HG02943 (cell line): ENCODE data around the gene SLC6A18.
"Not testable (repeated sequence)": the region's sequence is repeated elsewhere in the genome, so short reads cannot be mapped to it uniquely, and the experiment has no call there.

Experiments
- ATAC-seq: cut with Tn5 transposase; IDR thresholded peaks from one replicate; pipeline ENCODE4 v1.9.1; 2021; ENCODE audit warnings: mild to moderate bottlenecking, low read depth, moderate library complexity; ENCODE audit not compliant: unreplicated experiment

SLC6A18 gene

DNA sequence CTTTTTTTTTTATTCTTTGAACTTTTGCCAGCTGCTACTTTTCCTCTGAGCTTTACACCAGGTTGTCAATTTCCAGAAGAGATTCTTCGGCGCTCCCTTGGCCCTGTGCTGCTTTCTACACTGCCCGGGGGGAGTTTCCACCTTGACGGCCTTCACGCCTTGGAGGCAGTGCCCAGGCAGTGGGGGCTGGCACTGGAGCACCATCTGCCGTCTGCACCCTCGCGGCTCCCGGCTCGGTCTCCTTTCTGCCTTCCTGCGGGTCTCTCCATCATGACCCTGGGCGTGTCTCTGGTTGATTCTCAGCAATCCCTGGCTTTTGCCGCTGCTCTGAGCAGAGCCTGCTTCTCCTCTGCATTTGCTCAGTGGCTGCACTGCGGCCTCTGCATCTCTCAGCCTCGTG lies 2.9 kb downstream of the SLC6A18 start:
- ATAC-seq, result no peak

DNA sequence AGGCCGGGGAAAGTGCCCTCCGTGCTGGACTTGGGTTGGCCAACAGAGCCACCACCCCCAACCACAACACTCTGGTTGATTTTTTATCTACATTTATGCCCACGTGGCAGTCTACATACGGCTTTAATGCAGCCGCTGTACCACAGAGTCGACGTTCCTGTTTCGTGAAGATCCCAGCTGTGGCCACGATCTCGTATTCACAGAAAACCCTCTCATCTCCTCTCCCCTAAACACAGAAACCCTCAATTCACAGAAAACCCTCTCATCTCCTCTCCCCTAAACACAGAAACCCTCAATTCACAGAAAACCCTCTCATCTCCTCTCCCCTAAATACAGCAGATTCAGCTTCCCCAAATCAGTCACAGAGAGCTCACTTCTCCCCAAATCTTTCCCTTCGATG lies 3.8 kb downstream of the SLC6A18 start:
- not testable (repeated sequence) for ATAC-seq

DNA sequence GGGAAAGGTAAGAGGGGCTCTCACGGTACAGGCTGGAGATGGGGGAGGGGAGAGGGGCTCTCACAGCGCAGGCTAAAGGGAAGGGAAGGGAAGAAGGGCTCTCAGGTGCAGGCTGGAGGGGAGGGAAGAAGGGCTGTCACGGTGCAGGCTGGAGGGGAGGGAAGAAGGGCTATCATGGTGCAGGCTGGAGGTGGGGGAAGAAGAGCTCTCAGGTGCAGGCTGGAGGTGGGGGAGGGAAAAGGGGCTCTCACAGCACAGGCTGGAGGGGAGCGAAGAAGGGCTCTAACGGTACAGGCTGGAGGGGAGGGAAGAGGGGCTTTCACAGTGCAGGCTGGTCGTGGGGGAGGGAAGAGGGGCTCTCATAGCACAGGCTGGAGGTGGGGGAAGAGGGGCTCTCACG lies 4.6 kb downstream of the SLC6A18 start:
- ATAC-seq, result no peak

DNA sequence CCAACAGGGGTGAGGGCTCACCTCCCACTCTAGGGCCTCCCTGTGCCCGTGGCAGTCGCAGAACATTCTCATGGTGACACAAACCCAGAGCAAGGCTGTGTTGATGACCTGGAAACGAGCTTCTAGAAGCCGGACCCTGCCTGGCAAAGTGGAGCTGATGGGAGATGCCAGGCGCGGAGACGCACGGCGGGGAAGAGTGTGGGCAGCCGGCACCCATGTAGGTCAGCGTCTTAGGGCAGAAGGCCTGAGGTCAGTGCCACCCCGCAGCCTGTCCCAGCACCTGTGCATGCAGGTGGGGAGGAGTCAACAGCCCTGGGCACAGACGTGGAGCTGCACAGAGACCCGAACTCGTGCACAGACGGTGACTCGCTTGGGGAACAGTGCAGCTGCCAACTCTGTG lies 5.4 kb downstream of the SLC6A18 start:
- no peak for ATAC-seq

DNA sequence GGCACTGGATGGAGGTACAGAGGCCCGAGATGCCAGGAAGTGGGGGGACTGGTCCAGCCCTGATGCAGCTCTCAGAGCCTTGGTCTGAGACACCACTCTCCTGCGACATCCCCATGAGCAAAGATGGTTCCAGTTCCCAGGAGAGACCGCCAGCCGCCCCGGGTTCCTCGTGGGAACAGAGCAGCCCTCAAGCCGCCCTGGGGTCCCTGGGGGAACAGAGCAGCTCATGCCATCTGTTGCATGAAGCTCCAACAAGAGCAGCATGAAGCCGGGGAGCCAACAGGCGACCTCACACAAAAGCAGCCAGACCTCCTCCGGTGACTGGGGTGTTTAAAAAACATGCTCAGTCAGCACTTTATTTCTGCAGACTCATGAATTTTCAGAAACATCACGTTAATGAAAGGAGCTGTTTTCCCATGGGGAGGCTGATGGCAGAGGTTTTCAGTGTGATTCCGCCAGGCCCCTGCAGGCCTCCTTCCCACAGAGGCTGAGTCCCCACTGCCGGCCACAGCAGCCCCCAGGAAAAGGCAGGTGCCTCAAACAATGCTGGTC lies 6.2 kb downstream of the SLC6A18 start:
- ATAC-seq, result no peak

DNA sequence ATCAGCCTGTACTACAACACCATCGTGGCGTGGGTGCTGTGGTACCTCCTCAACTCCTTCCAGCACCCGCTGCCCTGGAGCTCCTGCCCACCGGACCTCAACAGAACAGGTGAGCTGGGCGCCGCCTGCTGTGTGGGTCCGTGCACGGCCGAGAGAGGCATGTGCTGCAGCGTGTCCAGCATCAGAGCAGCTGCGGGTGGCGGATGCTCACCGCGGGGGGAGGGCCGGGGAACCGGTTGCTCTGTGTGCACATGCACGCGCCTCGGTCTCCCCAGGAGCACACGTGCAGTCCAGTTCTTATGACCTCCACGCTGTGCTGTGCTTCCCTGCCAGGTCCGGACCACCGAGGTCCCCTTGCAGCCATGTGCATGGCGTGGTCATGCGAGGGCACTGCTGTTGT lies 7.6 kb downstream of the SLC6A18 start:
- no peak for ATAC-seq

DNA sequence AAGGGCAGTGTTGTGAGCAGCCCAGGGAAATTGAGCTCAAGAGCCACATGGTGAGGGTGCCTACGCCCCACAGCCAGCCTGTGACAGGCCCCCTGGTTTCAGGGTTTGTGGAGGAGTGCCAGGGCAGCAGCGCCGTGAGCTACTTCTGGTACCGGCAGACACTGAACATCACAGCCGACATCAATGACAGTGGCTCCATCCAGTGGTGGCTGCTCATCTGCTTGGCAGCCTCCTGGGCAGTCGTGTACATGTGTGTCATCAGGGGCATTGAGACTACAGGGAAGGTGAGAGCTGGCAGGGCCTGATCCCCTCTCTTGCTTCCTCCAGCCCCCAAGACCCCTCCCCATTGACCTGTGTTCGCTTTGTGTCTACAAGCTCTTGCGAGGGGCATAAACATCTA lies 10.2 kb downstream of the SLC6A18 start:
- ATAC-seq, result no peak

DNA sequence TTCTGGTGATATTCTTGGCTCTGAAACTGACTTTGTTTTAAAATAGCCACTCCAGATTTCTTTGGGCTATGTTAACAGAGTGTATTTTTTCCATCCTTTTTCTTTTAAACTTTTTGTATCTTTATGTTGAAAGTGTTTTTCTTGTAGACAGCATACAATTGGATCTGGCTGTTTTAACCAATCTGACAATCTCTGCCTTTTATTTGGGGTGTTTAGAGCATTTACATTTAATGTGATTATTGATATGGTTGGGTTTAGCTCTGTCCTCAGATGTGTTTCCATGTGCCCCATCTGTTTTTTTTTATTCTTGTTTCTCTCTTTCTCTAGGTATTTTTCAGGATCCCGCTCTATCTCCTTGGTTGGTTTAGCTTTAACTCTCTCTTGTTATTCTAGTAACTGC lies 10.7 kb downstream of the SLC6A18 start:
- ATAC-seq, result no peak

DNA sequence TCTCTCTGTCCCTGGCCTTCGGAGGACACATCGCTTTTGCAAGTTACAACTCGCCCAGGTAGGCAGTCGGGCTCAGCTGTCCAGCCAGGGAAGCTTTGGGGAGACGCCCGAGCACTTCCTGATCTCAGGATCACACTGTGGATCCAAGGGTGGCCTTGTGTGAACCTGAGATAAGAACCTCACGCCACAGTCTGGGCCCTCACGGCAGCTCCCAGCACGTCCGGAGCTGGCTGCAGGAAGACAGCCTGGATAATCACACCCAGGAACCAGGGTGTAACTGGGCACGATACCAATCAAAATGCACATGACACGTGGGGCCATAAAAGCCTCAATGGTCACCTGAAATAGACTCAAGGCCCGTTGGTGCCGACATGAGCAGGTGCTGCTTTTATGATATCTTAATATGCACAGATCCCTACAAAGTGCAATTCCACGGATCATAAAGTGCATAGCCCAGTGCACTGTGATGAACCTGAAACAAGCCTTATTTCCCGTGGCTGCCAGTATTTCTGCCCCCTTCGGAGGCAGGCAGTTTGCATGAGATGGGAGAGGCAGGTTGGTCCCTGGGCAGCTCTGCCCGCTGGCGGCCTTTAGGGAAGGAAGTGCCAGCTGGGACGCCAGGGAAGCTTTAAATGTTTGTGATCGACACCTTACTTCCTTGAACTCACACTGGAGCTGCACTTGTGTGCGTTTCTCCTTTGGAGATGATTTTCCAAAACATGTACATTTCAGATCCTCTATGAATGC lies 14.5 kb downstream of the SLC6A18 start:
- ATAC-seq, result no peak

DNA sequence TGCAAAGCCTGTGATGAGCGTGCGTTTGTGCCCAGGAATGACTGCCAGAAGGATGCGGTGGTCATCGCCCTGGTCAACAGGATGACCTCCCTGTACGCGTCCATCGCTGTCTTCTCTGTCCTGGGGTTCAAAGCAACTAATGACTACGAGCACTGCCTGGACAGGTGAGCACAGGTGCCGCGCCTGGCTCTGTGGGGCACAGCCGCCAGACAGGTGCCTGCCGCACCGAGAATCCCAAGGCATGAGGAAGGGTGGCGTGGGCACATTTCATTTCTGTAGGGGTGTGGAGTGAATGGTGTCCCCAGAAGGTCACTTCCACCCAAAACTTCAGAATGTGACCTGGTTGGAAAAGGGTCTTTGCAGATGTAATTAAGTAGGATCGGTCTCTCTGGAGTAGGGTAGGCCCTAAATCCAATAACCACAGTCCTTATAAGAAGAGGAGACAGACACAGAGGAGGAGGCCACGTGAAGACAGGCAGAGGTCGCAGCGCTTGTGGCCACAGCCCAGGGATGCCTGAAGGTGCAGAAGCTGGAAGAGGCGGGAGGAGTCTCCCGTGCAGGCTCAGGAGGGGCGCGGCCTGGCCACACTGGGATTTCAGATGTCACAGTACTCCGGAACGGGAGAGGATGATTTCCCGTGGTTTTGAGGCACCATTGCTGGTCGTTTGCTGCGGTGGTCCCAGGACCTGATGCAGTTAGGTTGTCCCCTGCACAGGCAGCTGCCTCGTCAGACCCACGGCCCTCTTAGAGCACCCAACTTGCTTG lies 15.5 kb downstream of the SLC6A18 start:
- no peak for ATAC-seq

DNA sequence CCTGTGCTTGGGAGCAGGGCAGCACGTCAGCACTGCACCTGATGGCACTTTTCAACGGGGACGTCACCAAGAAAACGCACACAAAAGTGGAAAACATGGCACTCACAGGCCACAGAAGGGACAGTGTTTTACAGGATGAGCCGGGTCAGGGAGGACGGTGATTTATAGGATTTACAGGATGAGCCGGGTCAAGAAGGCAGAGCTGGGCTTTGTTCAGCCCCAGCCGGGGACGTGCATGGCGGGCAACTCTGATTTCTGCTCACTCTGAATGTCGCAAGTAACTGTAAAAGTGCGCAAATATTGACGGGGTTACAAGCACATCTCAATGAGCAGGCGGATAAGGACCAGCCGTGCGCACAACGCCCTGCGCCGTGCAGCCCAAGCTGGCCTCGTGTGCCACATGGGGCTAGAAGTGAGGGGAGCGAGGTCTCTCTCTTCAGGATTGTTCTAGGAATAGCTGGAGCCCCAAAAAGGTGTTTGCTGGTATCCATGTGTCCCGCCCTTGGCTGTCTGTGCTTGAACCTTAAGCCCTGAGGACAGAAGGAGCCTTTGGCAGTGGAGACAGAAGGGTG lies 16.4 kb downstream of the SLC6A18 start:
- ATAC-seq, result no peak

DNA sequence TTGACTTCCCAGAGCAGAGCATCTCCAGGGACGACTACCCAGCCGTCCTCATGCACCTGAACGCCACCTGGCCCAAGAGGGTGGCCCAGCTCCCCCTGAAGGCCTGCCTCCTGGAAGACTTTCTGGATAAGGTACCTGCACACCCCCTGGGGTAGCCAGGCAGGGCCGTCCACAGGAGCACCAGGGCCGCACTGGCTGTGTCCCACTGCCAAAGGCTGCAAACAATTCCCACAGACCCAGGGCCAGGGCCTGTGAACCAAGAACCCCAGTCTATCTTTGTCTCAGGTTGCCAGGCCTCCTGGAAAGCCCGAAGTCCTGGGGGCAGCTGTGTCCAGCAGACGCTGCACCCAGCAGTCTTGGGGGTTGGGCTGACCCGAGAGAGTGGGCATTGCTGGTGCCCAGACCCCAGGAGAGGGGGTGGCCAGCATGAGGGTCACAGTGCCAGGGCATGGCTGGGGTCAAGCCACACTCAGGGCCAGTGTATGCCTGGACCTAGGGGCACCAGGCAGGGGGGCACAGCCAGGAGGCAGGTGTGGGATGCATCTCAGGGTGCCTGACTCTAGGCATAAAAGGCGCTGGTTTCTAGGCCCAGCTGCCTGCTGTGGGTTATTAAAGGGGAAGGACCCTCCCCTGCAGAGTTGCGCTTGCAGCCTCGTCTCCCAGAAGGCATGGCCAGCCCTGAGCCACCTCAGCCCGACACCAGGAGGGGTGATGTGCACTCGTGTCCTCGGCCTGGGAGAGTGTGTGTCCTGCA lies 17.7 kb downstream of the SLC6A18 start:
- ATAC-seq, result no peak

DNA sequence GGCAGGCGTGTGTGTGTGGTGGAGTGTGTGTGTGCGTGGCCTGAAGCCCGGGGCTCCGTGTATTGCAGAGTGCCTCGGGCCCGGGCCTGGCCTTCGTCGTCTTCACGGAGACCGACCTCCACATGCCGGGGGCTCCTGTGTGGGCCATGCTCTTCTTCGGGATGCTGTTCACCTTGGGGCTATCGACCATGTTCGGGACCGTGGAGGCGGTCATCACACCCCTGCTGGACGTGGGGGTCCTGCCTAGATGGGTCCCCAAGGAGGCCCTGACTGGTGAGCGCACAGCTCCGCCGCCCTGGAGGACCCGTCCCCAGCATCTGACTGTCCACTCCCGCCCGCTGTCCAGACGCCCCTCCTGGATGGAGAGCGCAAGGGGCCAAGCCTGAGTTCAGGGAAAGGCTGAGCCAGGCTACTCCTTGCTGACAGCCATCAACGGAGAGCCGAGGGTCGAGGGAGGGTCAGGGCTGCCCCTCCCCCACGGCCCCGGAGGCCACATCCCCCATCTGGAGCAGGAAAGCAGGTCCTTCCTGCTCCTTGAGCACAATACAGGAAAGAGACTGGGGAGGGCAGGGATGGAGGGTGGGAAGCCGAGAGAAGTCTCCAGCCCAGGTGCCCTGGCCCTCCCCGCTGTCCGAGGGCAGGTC lies 18.4 kb downstream of the SLC6A18 start:
- no peak for ATAC-seq

DNA sequence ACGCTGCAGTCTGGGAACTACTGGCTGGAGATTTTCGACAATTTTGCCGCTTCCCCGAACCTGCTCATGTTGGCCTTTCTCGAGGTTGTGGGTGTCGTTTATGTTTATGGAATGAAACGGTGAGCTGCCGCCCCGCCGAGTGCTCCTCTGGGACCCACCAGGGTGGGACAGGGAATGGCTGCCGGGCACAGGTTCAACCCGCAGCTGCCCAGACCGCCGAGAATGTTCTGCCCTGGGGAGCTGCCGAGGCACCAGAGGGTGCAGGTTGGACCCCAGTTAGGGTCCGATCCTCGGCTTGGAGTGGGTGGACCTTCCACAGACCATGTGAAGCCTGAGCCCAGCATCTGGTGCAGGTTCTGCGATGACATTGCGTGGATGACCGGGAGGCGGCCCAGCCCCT lies 19.1 kb downstream of the SLC6A18 start:
- ATAC-seq, result no peak

DNA sequence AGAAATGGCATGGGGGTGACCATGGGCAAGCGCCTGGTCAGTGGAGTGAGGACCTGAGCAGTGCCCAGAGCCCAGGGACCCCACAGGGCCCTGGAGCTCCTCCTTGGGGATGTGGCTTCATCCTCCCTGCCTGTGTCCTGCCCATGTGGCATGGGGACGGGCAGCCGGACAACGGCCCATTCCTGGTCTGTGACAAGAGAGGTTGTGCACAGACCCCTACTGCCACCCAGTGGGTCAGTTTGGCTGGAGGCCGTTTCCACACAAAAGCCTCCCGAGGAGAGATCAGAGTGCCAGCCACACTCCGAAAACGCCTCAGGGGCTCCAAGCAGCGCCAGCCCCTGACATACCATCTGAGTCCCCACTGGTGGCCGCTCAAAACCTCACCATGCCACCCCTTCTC lies 19.8 kb downstream of the SLC6A18 start:
- no peak for ATAC-seq

DNA sequence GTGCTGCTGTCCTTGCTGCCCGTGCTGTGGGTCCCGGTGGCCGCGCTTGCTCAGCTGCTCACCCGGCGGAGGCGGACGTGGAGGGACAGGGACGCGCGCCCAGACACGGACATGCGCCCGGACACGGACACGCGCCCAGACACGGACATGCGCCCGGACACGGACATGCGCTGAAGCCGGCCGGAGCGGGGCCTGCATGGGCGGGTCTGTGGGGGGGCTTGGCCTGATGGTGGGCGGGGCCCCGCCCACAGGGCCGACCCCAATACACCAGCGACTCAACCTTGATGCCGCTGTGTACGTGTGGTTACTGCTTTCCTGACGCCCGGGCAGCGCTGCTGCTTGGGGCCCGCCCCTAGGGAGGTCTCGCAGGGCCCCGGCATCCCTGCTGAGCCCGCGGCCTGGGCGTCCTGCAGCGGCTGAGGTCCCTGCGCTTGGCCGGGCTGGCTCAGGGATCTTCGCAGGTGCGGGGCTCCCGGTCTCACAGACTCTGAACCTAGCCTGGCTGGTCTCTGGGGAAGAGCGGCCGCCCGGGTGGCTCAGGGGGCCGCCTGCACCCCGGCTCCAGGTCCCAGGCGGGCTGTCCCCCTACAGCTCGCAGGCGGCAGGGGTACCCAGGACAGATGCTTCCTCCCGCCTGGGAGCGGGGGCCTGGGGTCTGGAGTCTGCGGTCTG lies 20.9 kb downstream of the SLC6A18 start:
- no peak for ATAC-seq

DNA sequence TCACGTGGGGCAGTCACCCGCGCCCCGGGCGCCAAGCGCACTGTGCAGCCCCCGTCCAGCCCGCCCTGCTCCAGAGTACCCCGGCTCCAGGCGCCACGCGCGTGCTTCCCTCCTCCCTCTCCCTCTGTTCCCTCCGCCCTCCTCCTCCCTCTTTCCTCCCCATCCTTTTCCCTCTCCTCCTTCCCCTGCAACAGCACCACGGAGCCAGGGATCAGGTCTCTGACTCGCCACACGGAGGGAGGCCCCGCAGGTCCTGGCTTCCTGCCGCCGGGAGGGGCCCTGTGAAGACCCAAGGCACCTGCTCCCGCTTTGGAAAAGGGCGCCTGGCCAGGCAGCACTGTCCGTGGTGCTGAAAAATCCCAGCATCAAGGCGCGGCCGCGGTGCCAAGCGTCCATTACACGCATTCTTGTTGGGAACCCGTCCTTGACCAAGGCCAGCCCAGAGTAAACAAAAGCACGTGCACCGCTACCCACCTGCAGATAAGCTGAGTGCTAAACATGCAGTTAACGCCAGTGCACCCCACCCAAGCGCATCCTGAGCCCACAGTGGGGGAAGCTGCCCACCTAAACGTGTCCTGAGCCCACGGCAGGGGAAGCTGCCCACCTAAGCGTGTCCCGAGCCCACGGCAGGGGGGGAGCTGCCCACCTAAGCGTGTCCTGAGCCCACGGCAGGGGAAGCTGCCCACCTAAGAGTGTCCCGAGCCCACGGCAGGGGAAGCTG lies 21.7 kb downstream of the SLC6A18 start:
- ATAC-seq, result no peak

DNA sequence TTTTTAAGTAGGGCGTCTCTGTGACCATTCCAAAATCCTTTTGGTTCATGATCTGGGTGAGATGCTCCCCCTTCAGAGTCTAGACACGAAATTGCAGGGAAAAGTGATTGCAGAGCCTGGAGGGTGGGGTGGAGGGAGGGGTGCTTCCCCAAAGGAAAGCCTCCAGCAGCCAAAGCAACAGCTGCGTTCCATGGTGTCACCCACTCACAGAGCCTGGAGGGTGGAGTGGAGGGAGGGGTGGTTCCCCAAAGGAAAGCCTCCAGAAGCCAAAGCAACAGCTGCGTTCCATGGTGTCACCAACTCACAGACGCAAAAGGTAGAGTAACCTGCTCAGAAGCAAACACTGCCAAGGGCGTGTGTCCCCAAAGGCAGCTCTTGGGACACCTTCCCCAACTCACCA lies 22.6 kb downstream of the SLC6A18 start:
- ATAC-seq, result no peak
